ENCODE measurements around the gene SCYGR4.

SCYGR4 gene

DNA sequence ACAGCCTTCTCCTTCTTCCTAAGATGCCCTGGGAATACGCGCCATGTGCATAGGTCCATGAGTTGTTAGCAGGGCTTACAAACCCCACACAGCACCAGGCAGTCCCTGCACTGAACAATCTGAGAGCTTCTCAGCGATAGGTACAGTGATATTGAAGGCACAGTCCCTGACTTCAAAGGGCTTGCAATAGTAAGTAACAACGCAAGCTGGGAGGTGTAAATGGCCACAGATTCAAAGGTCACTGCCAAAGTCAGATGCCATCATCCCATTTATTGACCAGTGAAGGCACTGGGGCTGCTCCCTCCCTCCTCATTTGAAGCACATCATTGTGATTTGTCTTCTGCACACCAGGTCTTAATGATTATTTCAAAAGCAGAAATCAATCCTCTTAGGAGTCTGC lies 2.1 kb upstream of the SCYGR4 start:
- TF ChIP-seq POLR2AphosphoS5 (IDR thresholded peaks at IDR 0.05; ENCODE audit: low read depth, low read length) (no peak), TAF1 (IDR thresholded peaks at IDR 0.05; ENCODE audit: borderline replicate concordance, low read depth, low read length) (no peak), POLR2A (IDR thresholded peaks at IDR 0.05; ENCODE audit: low read depth, low read length) (no peak)
- FAIRE-seq (no peak), DNase-seq (ENCODE audit: insufficient read length) (no peak)

DNA sequence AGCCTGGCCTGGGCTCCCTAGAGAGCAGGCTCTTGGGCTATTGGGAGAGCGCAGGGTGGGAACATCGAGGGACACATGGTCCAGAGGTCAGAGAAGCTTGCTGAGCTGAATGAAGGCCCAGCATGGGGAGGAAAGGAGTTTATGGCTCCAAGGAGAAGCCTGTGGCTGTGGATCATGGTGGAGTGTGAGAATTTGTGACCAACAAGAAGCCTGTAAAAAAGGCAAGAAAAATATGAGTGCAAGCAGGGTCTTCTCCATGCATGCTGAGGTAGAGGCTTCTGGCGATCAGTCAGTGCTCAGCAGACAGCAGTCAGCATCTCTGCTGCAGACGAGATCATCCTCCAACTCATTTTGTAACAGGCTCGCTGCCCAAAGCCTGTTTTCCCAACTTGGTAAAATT lies 1.4 kb upstream of the SCYGR4 start:
- DNase-seq (ENCODE audit: insufficient read length): no peak
- TF ChIP-seq POLR2A (IDR thresholded peaks at IDR 0.05; ENCODE audit: low read depth, low read length) (no peak), TAF1 (IDR thresholded peaks at IDR 0.05; ENCODE audit: borderline replicate concordance, low read depth, low read length) (no peak), POLR2AphosphoS5 (IDR thresholded peaks at IDR 0.05; ENCODE audit: low read depth, low read length) (no peak)
- no peak for FAIRE-seq

DNA sequence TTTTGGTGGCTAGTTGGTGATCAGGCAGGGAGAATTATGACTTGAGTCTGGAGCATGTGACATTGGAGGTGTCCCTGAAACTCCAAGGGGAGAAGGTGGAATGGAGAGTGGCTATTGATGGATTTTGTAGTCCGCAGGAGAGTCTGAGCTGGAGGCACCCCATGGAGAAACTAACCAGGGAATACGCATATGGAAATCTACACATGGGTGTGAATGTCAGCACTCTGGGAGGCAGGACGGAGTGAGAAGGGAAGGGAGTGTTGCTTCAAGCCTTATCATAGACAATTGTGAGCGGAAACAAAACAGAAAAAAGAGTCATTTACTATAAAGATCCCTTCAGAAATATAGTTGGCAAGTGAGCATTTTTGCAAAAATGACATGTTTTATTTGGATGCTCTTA lies 667 bp upstream of the SCYGR4 start:
- no peak for TF ChIP-seq TAF1 (IDR thresholded peaks at IDR 0.05; ENCODE audit: borderline replicate concordance, low read depth, low read length)
- TF ChIP-seq POLR2A (IDR thresholded peaks at IDR 0.05; ENCODE audit: low read depth, low read length): no peak
- no peak for TF ChIP-seq POLR2AphosphoS5 (IDR thresholded peaks at IDR 0.05; ENCODE audit: low read depth, low read length)
- no peak for DNase-seq (ENCODE audit: insufficient read length)
- no peak for FAIRE-seq

DNA sequence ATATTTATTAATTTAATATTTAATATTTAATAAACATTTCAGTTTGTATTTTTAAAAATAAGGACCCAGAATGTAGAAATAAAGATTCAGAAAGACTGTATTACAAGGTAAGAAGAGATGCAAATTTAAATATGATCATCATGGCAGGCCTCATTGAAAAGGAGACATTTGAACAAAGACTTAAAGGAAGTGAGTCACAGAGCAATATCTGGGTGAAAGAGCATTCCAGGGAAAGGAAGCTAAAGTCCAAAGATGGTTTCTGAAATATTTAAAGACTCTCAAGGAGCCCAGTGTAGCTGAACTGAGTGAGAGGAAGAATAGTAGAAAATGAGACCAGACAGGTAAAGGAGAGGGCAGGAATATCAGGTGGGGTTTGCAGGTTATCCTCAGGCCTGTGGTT lies 5.9 kb downstream of the SCYGR4 start:
- no peak for DNase-seq (ENCODE audit: insufficient read length)
- no peak for FAIRE-seq
- TF ChIP-seq POLR2AphosphoS5 (IDR thresholded peaks at IDR 0.05; ENCODE audit: low read depth, low read length) (no peak), TAF1 (IDR thresholded peaks at IDR 0.05; ENCODE audit: borderline replicate concordance, low read depth, low read length) (no peak), POLR2A (IDR thresholded peaks at IDR 0.05; ENCODE audit: low read depth, low read length) (no peak)

DNA sequence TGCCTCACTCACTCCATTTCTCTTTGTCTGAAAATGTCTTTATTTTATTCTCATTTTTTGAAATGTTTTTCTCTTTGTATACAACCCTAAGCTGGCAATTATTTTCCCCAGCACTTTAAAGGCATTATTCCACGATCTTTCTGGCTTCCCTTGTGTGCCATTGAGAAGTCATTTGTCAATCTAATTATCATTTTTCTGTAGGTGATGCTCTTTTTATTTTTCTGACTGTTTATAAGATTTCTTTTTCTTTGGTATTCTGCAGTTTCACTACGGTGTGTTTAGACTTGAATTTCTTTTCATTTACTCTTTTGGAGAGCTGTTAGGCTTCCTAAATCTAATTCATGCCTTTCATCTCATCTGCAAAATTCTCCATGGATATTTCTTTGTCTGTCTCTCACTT lies 8.1 kb downstream of the SCYGR4 start:
- no peak for DNase-seq (ENCODE audit: insufficient read length)
- no peak for TF ChIP-seq TAF1 (IDR thresholded peaks at IDR 0.05; ENCODE audit: borderline replicate concordance, low read depth, low read length)
- no peak for FAIRE-seq

DNA sequence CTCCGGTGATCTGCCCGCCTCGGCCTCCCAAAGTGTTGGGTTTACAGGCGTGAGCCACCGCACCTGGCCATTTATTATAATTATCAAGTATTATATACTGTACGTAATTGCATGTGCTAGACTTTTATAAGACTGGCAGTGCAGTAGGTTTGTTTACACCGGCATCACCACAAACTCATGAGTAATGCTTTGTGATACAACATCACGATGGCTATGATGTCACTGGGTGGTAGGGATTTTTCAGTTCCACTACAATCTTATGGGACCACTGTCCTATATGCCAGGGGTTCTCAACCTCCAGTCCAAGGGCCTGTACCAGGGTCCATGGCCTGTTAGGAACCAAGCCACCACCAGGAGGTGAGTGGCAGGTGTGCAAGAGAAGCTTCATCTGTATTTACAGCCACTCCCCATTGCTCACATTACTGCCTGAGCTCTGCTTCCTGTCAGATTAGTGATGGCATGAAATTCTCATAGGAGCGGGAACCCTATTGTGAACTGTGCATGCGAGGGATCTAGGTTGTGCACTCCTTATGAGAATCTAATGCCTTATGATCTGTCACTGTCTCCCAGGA lies 9.4 kb downstream of the SCYGR4 start:
- DNase-seq (ENCODE audit: insufficient read length): no peak
- FAIRE-seq: no peak
- TF ChIP-seq POLR2A (IDR thresholded peaks at IDR 0.05; ENCODE audit: low read depth, low read length): no peak
- TF ChIP-seq POLR2AphosphoS5 (IDR thresholded peaks at IDR 0.05; ENCODE audit: low read depth, low read length): no peak

DNA sequence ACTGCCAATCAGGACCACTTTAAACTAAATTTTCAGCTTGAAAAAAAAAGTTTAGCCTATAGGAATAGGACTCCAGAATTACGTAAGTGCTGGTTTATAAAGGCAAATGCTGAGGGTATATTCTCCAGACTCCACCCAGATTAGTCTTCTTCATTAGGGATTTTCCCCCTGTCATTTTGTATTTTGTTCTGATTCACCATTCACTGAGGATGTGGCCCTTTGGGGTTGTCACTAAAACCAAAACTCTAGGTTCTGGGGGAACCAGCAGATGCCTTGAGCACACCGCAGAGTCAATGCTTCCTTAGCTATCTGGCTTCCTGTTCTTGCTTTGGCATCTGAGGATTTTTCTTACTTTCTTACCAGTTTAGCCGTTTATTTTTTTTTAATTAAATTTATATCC lies 10.5 kb downstream of the SCYGR4 start:
- FAIRE-seq (peak; percentile 79), DNase-seq (ENCODE audit: insufficient read length) (no peak)
- no peak for TF ChIP-seq POLR2A (IDR thresholded peaks at IDR 0.05; ENCODE audit: low read depth, low read length)
- no peak for TF ChIP-seq POLR2AphosphoS5 (IDR thresholded peaks at IDR 0.05; ENCODE audit: low read depth, low read length)
- TF ChIP-seq TAF1 (IDR thresholded peaks at IDR 0.05; ENCODE audit: borderline replicate concordance, low read depth, low read length): no peak

DNA sequence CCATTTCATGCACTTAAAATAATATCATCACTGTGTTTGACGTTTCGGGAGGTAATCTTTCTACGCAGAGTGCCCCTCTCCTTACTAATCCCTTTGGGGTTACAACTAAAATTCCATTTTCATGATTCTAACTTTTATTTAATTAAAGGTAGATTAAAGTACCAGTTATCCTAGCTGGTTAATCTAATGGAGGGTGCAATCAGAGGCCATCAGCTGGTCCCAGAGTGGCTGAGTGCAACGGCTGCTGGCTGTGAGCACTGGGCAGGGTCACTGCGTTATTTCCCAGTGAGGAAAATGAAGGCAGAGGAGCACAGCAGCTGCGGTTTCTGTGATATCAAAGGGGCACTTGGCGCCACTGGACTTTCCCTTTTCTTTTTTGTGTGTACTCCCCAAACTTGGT lies 12.1 kb downstream of the SCYGR4 start:
- no peak for TF ChIP-seq POLR2A (IDR thresholded peaks at IDR 0.05; ENCODE audit: low read depth, low read length)
- no peak for TF ChIP-seq POLR2AphosphoS5 (IDR thresholded peaks at IDR 0.05; ENCODE audit: low read depth, low read length)
- TF ChIP-seq TAF1 (IDR thresholded peaks at IDR 0.05; ENCODE audit: borderline replicate concordance, low read depth, low read length): no peak
- DNase-seq (ENCODE audit: insufficient read length) (no peak), FAIRE-seq (no peak)

DNA sequence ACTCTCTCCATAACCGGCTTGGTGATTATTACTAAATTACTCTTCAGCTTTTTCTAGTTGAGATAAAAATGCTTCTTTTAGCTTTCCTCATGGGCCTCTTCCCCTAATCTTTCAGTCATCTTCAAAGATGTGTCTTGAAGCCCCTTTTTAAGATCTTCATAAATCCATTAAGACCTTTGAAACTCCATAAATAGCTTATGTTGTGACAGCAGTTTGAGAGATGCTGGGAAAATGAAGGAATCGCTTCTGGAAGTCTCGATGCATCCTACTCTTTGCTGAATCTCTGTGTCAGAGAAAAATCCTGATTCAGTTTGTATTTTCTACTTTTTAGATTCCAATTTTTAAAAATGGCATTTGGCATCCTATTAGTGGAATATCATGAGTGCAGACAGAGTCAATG lies 13.0 kb downstream of the SCYGR4 start:
- DNase-seq (ENCODE audit: insufficient read length): no peak
- no peak for FAIRE-seq
- TF ChIP-seq TAF1 (IDR thresholded peaks at IDR 0.05; ENCODE audit: borderline replicate concordance, low read depth, low read length) (no peak), POLR2AphosphoS5 (IDR thresholded peaks at IDR 0.05; ENCODE audit: low read depth, low read length) (no peak), POLR2A (IDR thresholded peaks at IDR 0.05; ENCODE audit: low read depth, low read length) (no peak)

DNA sequence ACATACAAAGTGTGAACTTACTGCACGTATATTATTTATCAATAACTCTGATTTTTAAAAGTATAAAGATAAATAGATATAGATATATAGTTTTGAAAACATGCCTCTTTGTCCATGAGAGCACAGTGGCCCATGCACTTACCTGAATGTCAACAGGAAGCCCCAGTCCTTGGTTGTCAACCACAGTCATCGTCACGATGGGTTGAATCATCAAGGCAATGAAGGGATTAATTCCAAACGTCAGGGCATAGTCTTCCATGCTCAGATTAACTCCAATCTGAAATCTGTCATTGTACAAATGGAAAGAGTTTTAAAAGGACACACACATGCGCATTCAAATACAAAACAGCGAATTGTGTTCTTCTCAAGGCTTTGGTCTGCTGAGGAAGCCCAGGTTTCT lies 15.5 kb downstream of the SCYGR4 start:
- no peak for DNase-seq (ENCODE audit: insufficient read length)
- no peak for FAIRE-seq
- TF ChIP-seq TAF1 (IDR thresholded peaks at IDR 0.05; ENCODE audit: borderline replicate concordance, low read depth, low read length) (no peak), POLR2A (IDR thresholded peaks at IDR 0.05; ENCODE audit: low read depth, low read length) (no peak), POLR2AphosphoS5 (IDR thresholded peaks at IDR 0.05; ENCODE audit: low read depth, low read length) (no peak)

DNA sequence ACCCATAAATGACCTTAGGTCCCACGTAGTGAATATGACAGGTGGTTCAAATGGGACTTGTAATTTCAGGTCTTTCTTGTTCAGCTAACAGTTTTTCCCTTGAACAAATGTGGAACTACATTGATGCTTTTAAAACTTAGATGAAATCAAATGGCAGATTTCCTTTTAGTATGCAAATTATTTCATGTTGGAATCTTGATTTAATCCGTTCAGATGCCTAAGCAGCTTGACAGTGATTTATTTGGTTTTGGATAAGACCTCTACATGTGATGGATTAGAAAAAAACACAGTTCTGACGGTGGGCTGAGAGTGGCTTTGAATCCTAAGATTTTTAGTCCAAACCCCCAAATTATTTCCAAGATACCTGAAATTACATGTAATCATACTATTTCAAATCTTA lies 16.9 kb downstream of the SCYGR4 start:
- TF ChIP-seq POLR2AphosphoS5 (IDR thresholded peaks at IDR 0.05; ENCODE audit: low read depth, low read length) (no peak), TAF1 (IDR thresholded peaks at IDR 0.05; ENCODE audit: borderline replicate concordance, low read depth, low read length) (no peak), POLR2A (IDR thresholded peaks at IDR 0.05; ENCODE audit: low read depth, low read length) (no peak)
- no peak for DNase-seq (ENCODE audit: insufficient read length)
- no peak for FAIRE-seq

DNA sequence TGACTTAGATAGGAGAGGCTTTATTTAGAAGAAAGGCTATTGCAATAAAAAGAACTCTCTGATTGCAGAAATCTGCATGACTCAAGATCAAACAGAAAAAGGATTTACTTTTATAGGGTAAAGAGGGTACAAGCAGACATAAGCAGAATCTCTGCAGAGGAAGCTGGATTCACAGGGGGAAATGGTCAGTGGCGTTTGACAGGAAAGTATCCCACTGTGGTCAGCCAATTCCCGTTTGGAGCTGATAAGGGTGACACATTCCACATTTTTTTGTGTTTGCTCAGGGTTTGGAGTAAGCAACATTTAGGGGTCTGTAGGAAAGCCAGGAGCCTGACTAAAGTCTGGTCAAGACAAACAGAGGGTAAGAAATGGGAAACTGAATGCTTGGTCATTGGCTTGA lies 25.4 kb downstream of the SCYGR4 start:
- no peak for FAIRE-seq
- TF ChIP-seq TAF1 (IDR thresholded peaks at IDR 0.05; ENCODE audit: borderline replicate concordance, low read depth, low read length): no peak
- no peak for TF ChIP-seq POLR2A (IDR thresholded peaks at IDR 0.05; ENCODE audit: low read depth, low read length)
- no peak for TF ChIP-seq POLR2AphosphoS5 (IDR thresholded peaks at IDR 0.05; ENCODE audit: low read depth, low read length)
- DNase-seq (ENCODE audit: insufficient read length): no peak

DNA sequence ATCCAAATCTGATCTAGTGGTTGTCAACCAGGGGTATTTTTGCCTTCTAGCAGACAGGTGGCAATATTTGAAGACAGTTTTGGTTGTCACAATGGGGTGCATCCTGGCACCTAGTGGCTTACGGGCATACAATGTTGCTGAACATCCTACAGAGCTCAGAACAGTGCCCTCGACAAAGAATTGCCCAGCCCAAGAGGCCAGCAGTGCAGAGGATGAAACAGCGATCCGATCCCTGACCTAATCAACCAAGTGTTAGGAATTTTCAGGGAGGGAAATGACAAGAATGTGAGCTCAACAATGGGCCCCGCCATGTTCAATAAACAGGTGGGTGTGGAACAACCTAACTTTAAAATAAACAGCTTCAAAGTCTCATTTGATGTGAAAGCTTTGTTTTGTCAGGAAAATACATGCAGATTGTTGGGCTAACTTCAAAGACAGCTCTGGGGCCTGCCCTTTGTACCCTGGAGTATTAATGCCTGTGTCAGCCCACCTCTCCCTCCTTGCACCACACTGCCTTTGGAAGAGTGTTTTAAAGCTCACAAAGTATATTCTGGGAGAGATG lies 26.8 kb downstream of the SCYGR4 start:
- no peak for FAIRE-seq
- DNase-seq (ENCODE audit: insufficient read length): no peak
- TF ChIP-seq POLR2A (IDR thresholded peaks at IDR 0.05; ENCODE audit: low read depth, low read length): no peak
- TF ChIP-seq TAF1 (IDR thresholded peaks at IDR 0.05; ENCODE audit: borderline replicate concordance, low read depth, low read length): no peak
